HL-60 (cell line): ENCODE data around the gene ZNF385D.

Experiments
- DNase-seq, 2 experiments: peaks; one replicate each; pipeline ENCODE4 v3.0.0-alpha.2; 2010 to 2020; ENCODE audit warnings: low read depth in 1 of 2, low spot score in 1 of 2
- H3K27ac ChIP-seq: fragments of 250-450 bp; sonication (Bioruptor Pico); replicated peaks from 2 replicates; pipeline ENCODE4 v1.5.1; 2020; ENCODE audit warnings: mild to moderate bottlenecking, moderate library complexity
- H3K27me3 ChIP-seq: fragments of 250-450 bp; sonication (Bioruptor Pico); 2 replicates; pipeline ENCODE4 v1.5.1; 2021; ENCODE audit warnings: mild to moderate bottlenecking, moderate library complexity; ENCODE audit not compliant: insufficient read depth, poor library complexity, severe bottlenecking
- H3K4me3 ChIP-seq: replicated peaks from 2 replicates; pipeline ENCODE4 v1.5.1; 2011; ENCODE audit warnings: mild to moderate bottlenecking, control low read depth, low read length; ENCODE audit not compliant: insufficient read depth
- GABPA ChIP-seq: IDR thresholded peaks from 2 replicates; pipeline ENCODE4 v1.6.1; 2012; ENCODE audit warnings: low read depth
- POLR2AphosphoS5 ChIP-seq: IDR thresholded peaks from 2 replicates; pipeline ENCODE4 v1.6.1; 2012; ENCODE audit warnings: low read depth
- SPI1 ChIP-seq: IDR thresholded peaks from 2 replicates; pipeline ENCODE4 v1.6.1; 2012; ENCODE audit warnings: low read depth, mild to moderate bottlenecking, borderline replicate concordance
- TF ChIP-seq, protein P1 (sequence below): IDR thresholded peaks from one replicate; pipeline ENCODE4 v1.5.1; 2011; ENCODE audit warnings: low read length, control low read depth, inconsistent platforms; ENCODE audit not compliant: insufficient read depth
- TF ChIP-seq, protein P2 (sequence below): IDR thresholded peaks from 2 replicates; pipeline ENCODE4 v1.6.1; 2012; ENCODE audit warnings: low read depth; ENCODE audit not compliant: insufficient replicate concordance

The ZNF385D gene

DNA sequence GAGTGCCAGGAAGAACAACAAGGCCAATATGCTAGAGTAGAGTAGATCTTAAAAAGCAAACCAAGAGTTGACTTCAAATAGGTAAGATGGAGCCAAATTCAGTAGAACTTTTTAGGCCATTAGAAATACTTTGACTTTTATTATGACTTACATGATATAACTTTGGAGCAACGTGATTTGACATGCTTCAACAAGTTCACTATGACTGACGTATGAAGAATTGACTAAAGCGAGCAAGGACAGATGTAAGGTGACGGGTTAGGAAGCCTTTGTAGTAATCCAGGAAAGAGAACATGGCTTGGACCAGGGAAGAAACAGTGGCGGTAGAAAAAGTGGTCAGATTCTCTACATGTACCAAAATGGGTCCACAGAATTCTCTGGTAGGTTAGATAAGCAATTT lies 4.9 kb upstream of the ZNF385D start:
- H3K27ac ChIP-seq, result no peak overlapping the region
- DNase-seq, result no peak
- H3K4me3 ChIP-seq, result no peak overlapping the region
- TF ChIP-seq GABPA (no peak), SPI1 (no peak), POLR2AphosphoS5 (no peak)
- TF ChIP-seq, protein P1, sequence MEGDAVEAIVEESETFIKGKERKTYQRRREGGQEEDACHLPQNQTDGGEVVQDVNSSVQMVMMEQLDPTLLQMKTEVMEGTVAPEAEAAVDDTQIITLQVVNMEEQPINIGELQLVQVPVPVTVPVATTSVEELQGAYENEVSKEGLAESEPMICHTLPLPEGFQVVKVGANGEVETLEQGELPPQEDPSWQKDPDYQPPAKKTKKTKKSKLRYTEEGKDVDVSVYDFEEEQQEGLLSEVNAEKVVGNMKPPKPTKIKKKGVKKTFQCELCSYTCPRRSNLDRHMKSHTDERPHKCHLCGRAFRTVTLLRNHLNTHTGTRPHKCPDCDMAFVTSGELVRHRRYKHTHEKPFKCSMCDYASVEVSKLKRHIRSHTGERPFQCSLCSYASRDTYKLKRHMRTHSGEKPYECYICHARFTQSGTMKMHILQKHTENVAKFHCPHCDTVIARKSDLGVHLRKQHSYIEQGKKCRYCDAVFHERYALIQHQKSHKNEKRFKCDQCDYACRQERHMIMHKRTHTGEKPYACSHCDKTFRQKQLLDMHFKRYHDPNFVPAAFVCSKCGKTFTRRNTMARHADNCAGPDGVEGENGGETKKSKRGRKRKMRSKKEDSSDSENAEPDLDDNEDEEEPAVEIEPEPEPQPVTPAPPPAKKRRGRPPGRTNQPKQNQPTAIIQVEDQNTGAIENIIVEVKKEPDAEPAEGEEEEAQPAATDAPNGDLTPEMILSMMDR, result no peak
- TF ChIP-seq, protein P2, sequence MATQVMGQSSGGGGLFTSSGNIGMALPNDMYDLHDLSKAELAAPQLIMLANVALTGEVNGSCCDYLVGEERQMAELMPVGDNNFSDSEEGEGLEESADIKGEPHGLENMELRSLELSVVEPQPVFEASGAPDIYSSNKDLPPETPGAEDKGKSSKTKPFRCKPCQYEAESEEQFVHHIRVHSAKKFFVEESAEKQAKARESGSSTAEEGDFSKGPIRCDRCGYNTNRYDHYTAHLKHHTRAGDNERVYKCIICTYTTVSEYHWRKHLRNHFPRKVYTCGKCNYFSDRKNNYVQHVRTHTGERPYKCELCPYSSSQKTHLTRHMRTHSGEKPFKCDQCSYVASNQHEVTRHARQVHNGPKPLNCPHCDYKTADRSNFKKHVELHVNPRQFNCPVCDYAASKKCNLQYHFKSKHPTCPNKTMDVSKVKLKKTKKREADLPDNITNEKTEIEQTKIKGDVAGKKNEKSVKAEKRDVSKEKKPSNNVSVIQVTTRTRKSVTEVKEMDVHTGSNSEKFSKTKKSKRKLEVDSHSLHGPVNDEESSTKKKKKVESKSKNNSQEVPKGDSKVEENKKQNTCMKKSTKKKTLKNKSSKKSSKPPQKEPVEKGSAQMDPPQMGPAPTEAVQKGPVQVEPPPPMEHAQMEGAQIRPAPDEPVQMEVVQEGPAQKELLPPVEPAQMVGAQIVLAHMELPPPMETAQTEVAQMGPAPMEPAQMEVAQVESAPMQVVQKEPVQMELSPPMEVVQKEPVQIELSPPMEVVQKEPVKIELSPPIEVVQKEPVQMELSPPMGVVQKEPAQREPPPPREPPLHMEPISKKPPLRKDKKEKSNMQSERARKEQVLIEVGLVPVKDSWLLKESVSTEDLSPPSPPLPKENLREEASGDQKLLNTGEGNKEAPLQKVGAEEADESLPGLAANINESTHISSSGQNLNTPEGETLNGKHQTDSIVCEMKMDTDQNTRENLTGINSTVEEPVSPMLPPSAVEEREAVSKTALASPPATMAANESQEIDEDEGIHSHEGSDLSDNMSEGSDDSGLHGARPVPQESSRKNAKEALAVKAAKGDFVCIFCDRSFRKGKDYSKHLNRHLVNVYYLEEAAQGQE, result no peak
- peaks cover 5% of the 10 kb centered on the region for H3K27me3 ChIP-seq

DNA sequence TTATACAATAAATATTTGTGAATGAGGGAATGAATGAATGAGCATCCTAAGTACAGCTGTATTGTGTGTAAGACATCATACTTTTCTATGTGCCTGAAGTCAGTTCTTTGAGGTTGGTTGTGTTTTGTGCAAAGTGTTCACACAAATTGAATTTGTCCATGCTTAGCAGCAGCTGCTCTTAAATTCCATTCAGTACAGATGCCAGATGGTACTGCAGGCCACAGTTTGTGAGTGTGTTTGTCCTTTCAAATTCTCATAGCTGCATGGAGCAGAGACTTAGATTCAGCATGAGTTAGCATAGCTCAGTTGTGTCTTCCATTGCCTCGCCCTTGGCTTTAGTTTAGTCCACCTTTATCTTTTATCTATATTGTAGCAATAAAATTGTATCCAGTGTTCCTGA lies 3.8 kb upstream of the ZNF385D start:
- DNase-seq, result no peak
- H3K27ac ChIP-seq, result no peak overlapping the region
- H3K4me3 ChIP-seq, result no peak overlapping the region
- peaks cover 5% of the 10 kb centered on the region for H3K27me3 ChIP-seq
- TF ChIP-seq, protein P1, result no peak
- TF ChIP-seq GABPA, result no peak
- TF ChIP-seq, protein P2, result no peak
- TF ChIP-seq POLR2AphosphoS5, result no peak
- TF ChIP-seq SPI1, result no peak

DNA sequence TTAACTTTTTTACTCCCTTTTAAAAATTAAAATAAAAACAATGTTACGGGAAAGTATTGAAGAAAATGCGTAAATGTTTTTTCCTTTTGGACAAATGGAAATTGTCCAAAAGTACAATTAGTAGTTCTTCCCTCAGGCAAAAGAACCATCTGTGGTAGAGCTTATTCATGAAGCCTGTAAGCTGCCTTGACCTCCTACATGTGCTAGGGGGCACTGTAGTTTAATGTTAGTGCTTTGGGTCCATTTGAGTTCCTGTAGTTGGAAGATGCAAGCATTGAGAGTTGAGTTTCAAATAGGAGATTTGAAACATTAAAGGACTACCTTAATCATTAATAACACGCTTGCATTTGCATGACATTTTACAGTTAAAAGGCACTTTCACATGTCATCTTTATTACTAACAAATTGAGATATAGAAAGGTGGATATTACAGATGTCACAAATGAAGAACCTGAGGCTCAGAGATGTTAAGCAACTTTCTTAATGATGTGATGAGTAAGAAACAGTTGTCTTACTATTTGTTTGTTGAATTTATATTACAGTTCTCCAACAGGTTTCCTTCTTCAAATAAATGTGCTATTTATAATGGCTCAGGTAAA lies 1.8 kb upstream of the ZNF385D start:
- DNase-seq, result peak in 1 of 2 experiments; percentile 7
- peaks cover 5% of the 10 kb centered on the region for H3K27me3 ChIP-seq
- no peak overlapping the region for H3K4me3 ChIP-seq
- TF ChIP-seq, protein P1, result peak; percentile 5
- TF ChIP-seq SPI1, result no peak
- H3K27ac ChIP-seq, result no peak overlapping the region

DNA sequence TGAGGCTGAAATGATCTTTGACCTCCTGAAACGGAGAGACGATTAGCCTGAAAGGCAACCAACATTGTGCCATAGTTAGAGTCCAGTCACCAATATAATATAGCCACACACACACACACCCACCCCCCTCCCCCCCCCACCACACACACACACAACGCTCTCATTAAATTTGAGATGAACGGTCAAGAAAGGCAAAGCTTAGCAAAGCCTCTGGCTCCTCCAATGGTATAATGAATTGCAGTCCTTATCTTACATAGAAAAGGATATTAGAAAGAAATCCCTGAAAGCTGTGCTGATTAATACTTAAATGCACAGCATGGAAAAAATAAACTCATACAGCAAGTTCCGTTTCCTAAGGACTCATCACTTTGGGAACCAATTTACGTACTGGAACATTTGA lies 876 bp upstream of the ZNF385D start:
- TF ChIP-seq, protein P2, result no peak
- TF ChIP-seq, protein P1, result no peak
- TF ChIP-seq POLR2AphosphoS5, result no peak
- TF ChIP-seq SPI1, result no peak
- TF ChIP-seq GABPA, result no peak
- H3K27ac ChIP-seq, result no peak overlapping the region
- no peak for DNase-seq
- H3K27me3 ChIP-seq, result peaks cover 5% of the 10 kb centered on the region
- H3K4me3 ChIP-seq, result no peak overlapping the region
